Adrenal gland (tissue), 12 donors: Measurements from ENCODE around the gene CCK. TPM values are rescaled to one million over a fixed set of nuclear protein-coding genes. Genes with fewer than 3 reads are reported as not detected.

Experiments used
- DNase-seq, 7 donors: peaks; one replicate each; pipeline ENCODE4 v3.0.0-alpha.2; 2019 to 2020
- H3K27ac ChIP-seq, 5 donors: fragments of 200-600 bp; sonication (generic) in 4 of 5; 1 replicate in 3 of 5; 2 replicates in 2 of 5; pipeline versions ENCODE4 v1.5.1 to v1.8.0; 2016 to 2020; ENCODE audit warnings: mild to moderate bottlenecking in 1 of 5
- H3K27me3 ChIP-seq: fragments of 200-600 bp; 2 replicates; pipeline ENCODE4 v1.8.0; 2021
- H3K36me3 ChIP-seq, 2 donors: fragments of 200-600 bp; replicated peaks in 1 of 2; 1 replicate in 1 of 2; 2 replicates in 1 of 2; pipeline versions ENCODE4 v1.5.1 to v1.8.0; 2018 to 2022
- H3K4me1 ChIP-seq, 2 donors: fragments of 200-600 bp; replicated peaks in 1 of 2; 1 replicate in 1 of 2; 2 replicates in 1 of 2; pipeline versions ENCODE4 v1.5.1 to v1.8.0; 2018 to 2021
- H3K4me3 ChIP-seq, 4 donors: fragments of 200-600 bp; sonication (generic) in 3 of 4; one replicate each; pipeline ENCODE4 v1.5.1; 2016 to 2018
- H3K9me3 ChIP-seq, 3 donors: fragments of 200-600 bp; sonication (generic) in 1 of 3; replicated peaks in 1 of 3; 1 replicate in 2 of 3; 2 replicates in 1 of 3; pipeline versions ENCODE4 v1.5.1 to v1.8.0; 2016 to 2021
- CTCF ChIP-seq, 6 experiments: fragments of 450-650 bp in 4 of 6; fragments of 200-600 bp in 2 of 6; sonication (generic) in 1 of 6; IDR thresholded peaks; 1 replicate in 5 of 6; 2 replicates in 1 of 6; pipeline versions ENCODE4 v1.5.1 to v1.8.0; 2016 to 2021; ENCODE audit warnings: antibody characterized with exemption in 6 of 6, mild to moderate bottlenecking in 2 of 6, moderate library complexity in 1 of 6
- POLR2A ChIP-seq, 2 donors: fragments of 450-650 bp; IDR thresholded peaks; one replicate each; pipeline ENCODE4 v1.6.1; 2017; ENCODE audit warnings: antibody characterized with exemption in 2 of 2, mild to moderate bottlenecking in 2 of 2, moderate library complexity in 1 of 2
- WGBS, 4 donors: extraction: QIAGEN DNeasy Blood & Tissue Kit in 2 of 4; methylation state at CpG; one replicate each; pipeline versions ENCODE4 v1.1.5 to v1.1.7; 2013 to 2017; 5-methylcytosine and 5-hydroxymethylcytosine counted together
- intact Hi-C, 2 donors: fragments of 100-400 bp; cut with DNase I; formaldehyde crosslinking; loops; one replicate each; pipeline versions ENCODE4 v1.14.1 to v1.15.0; 2022 to 2023
- polyA plus RNA-seq, 3 donors: library from polyadenylated mRNA; stranded (reverse); fragments of 200-250 nt in 2 of 3; fragments of 350-450 nt in 1 of 3; fragmentation: Illumina TruSeq in 1 of 3; extraction: RNeasy Lipid Tissue Mini Kit (QIAGEN cat#74804) in 1 of 3; gene quantifications; one replicate each; pipeline ENCODE4 v1.2.3, GENCODE V29; 2013 to 2014
- total RNA-seq, 9 donors: library from RNA; depleted of rRNA in 4 of 9; stranded (reverse); fragments of >200 nt in 4 of 9; fragments of 120-200 nt in 1 of 9; fragmentation: NEBNext Ultra II Directional in 1 of 9; extraction: Animal tissue kit (Norgen Biotek cat#: 25700) in 1 of 9; gene quantifications; one replicate each; pipeline versions ENCODE4 v1.1.0 to v1.2.4, GENCODE V29; 2013 to 2023
- donor health status: healthy with polysubstance abuse.
- donor health status: Bipolar disorder and iron deficiency.
- donor health status: DM: yes; HTN: yes; CAD: no.
- donor health status: DM: no; HTN: no; CAD: no.
- donor health status: DM: no; HTN: no; CAD: no.
- donor health status: DM: yes; HTN: yes; CAD: no.

The CCK gene
- total and polyA plus RNA-seq, 12 donors = 0.13 to 5.5 (median 0.59) TPM; not detected in 4

DNA sequence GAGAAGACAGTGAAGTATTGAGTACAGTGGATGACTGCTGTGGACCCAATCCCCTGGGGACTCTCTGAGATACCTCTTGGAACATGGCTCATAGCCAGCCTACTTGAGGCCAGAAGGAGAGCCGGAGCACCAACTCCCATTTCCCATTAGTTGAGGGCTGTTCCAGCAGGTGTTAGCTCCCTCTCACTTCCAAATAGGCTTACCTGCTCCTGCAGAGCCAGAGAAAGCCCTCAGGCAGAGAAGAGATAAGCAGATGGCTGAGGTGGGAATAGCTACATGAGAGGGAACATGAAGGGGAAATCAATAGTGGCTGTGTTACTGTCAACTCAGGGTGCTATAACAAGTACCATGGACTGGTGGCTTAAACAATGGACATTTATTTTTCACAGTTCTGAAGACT lies 4.6 kb upstream of the CCK start:
- peaks cover 3% of the 10 kb centered on the region for H3K27me3 ChIP-seq
- no peaks in the 10 kb centered on the region for H3K36me3 ChIP-seq
- no peaks in the 10 kb centered on the region for H3K4me1 ChIP-seq
- intact Hi-C loops = no loop called here
- H3K4me3 ChIP-seq = no peak overlapping the region
- 79 to 92% (median 86%) methylated on average over 1 of the region's 1 CpG for WGBS, 4 donors
- TF ChIP-seq CTCF (IDR thresholded peaks at IDR 0.05) (no peak), POLR2A (IDR thresholded peaks at IDR 0.05) (no peak)
- H3K27ac ChIP-seq = no peak overlapping the region
- no peak for DNase-seq
- H3K9me3 ChIP-seq = no peaks in the 10 kb centered on the region

GRCh38 chr3:42269647-42270046 lies 3.7 kb upstream of the CCK start:
- no peaks in the 10 kb centered on the region for H3K9me3 ChIP-seq
- H3K36me3 ChIP-seq = no peaks in the 10 kb centered on the region
- WGBS, 4 donors = 78 to 90% (median 81%) methylated on average over 7 of the region's 7 CpGs
- no peak overlapping the region for H3K27ac ChIP-seq
- intact Hi-C loops = no loop called here
- DNase-seq = no peak
- peaks cover 0 to 2% of the 10 kb centered on the region in 2 donors for H3K4me1 ChIP-seq
- TF ChIP-seq POLR2A (IDR thresholded peaks at IDR 0.05) = no peak
- TF ChIP-seq CTCF (IDR thresholded peaks at IDR 0.05) = no peak
- H3K4me3 ChIP-seq = no peak overlapping the region
- peaks cover 10% of the 10 kb centered on the region for H3K27me3 ChIP-seq

DNA sequence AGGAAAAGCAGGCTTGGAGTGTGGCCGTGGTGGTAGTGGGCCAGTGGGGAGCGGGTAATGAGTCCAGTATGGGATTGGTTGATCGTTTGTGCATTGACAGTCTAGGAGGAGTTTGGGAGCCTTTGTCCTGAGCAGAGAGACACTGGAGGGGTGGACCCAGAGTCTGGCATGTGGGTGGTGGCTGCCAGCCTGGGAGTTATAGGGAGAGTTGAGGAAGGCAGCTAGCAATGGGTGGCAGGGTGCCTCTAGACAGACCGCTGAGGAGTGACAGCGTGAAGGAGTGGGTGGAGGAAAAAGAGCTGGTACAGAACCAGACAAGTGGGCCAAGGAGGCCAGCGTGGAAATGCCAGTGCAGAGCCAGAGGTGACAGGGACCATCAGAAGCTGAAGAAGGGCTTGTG lies 1.9 kb upstream of the CCK start:
- H3K27me3 ChIP-seq = peaks cover 28% of the 10 kb centered on the region

More for the DNA sequence above, 1.9 kb upstream of the CCK start:
- no peak overlapping the region for H3K4me3 ChIP-seq
- H3K27ac ChIP-seq = no peak overlapping the region
- H3K4me1 ChIP-seq = peaks cover 0 to 14% of the 10 kb centered on the region in 2 donors
- H3K36me3 ChIP-seq = no peaks in the 10 kb centered on the region
- H3K9me3 ChIP-seq = no peaks in the 10 kb centered on the region
- WGBS, 4 donors = 81 to 87% (median 83%) methylated on average over 6 of the region's 6 CpGs
- TF ChIP-seq POLR2A (IDR thresholded peaks at IDR 0.05) (no peak), CTCF (IDR thresholded peaks at IDR 0.05) (no peak)
- intact Hi-C loops = no loop called here
- no peak for DNase-seq
